Measurements from ENCODE around the gene MYRF. TPM values are rescaled to one million over a fixed set of nuclear protein-coding genes. Genes with fewer than 3 reads are reported as not detected.
A peak's percentile ranks its signal among the peaks of the same experiment; 100 is the strongest.

MYRF gene
- total and polyA plus RNA-seq, 2 donors from 2014 or later: 6.0 to 36.3 TPM

- Histone ChIP-seq H3K9ac (ENCODE audit: low read length in 3 of 3) (no peak overlapping the region), H3K4me1 (ENCODE audit: control insufficient read depth in 2 of 3, insufficient read depth in 2 of 3, low read depth in 1 of 3, low read length in 3 of 3) (peaks cover 0 to 2% (median 0%) of the 10 kb centered on the region in 3 donors), H3K36me3 (ENCODE audit: control insufficient read depth in 2 of 3, insufficient read depth in 3 of 3, low read length in 3 of 3) (peaks cover 0 to 2% (median 0%) of the 10 kb centered on the region in 3 donors), H3K27me3 (ENCODE audit: control insufficient read depth, insufficient read depth, low read length) (no peaks in the 10 kb centered on the region), H3K4me3 (ENCODE audit: low read length in 3 of 3) (no peak overlapping the region), H3K27ac (ENCODE audit: low read depth in 2 of 2, low read length in 2 of 2) (no peak overlapping the region), H3K9me3 (ENCODE audit: control insufficient read depth in 2 of 3, insufficient read depth in 1 of 3, low read length in 3 of 3) (no peaks in the 10 kb centered on the region)
- intact Hi-C loops (cut with DNase I): no loop called here
- DNase-seq (peak in 1 of 5 donors; percentile 56), FAIRE-seq (no peak)
- no peak for TF ChIP-seq CTCF (IDR thresholded peaks at IDR 0.05; ENCODE audit: borderline replicate concordance, extremely low read depth, insufficient read depth)
Observed at GRCh38 chr11:61778357-61778886, 26.0 kb downstream of the MYRF start.

GRCh38 chr11:61778920-61779650 lies 26.6 kb downstream of the MYRF start:
- Histone ChIP-seq H3K9me3 (ENCODE audit: control insufficient read depth in 2 of 3, insufficient read depth in 1 of 3, low read length in 3 of 3) (no peaks in the 10 kb centered on the region), H3K27ac (ENCODE audit: low read depth in 2 of 2, low read length in 2 of 2) (no peak overlapping the region), H3K27me3 (ENCODE audit: control insufficient read depth, insufficient read depth, low read length) (no peaks in the 10 kb centered on the region), H3K4me3 (ENCODE audit: low read length in 3 of 3) (no peak overlapping the region), H3K9ac (ENCODE audit: low read length in 3 of 3) (no peak overlapping the region), H3K4me1 (ENCODE audit: control insufficient read depth in 2 of 3, insufficient read depth in 2 of 3, low read depth in 1 of 3, low read length in 3 of 3) (peaks cover 0 to 2% (median 0%) of the 10 kb centered on the region in 3 donors), H3K36me3 (ENCODE audit: control insufficient read depth in 2 of 3, insufficient read depth in 3 of 3, low read length in 3 of 3) (peaks cover 0 to 5% (median 0%) of the 10 kb centered on the region in 3 donors)
- intact Hi-C loops (cut with DNase I): no loop called here
- no peak for FAIRE-seq
- TF ChIP-seq CTCF (IDR thresholded peaks at IDR 0.05; ENCODE audit: borderline replicate concordance, extremely low read depth, insufficient read depth): no peak
- DNase-seq: peak in 1 of 5 donors; percentile 73

- DNase-seq (peak in 1 of 5 donors; percentile 54), FAIRE-seq (no peak)
- Histone ChIP-seq H3K36me3 (ENCODE audit: control insufficient read depth in 2 of 3, insufficient read depth in 3 of 3, low read length in 3 of 3) (peaks cover 0 to 6% (median 0%) of the 10 kb centered on the region in 3 donors), H3K27ac (ENCODE audit: low read depth in 2 of 2, low read length in 2 of 2) (no peak overlapping the region), H3K4me3 (ENCODE audit: low read length in 3 of 3) (no peak overlapping the region), H3K9ac (ENCODE audit: low read length in 3 of 3) (no peak overlapping the region), H3K27me3 (ENCODE audit: control insufficient read depth, insufficient read depth, low read length) (no peaks in the 10 kb centered on the region), H3K4me1 (ENCODE audit: control insufficient read depth in 2 of 3, insufficient read depth in 2 of 3, low read depth in 1 of 3, low read length in 3 of 3) (peaks cover 0 to 2% (median 0%) of the 10 kb centered on the region in 3 donors), H3K9me3 (ENCODE audit: control insufficient read depth in 2 of 3, insufficient read depth in 1 of 3, low read length in 3 of 3) (no peaks in the 10 kb centered on the region)
- TF ChIP-seq CTCF (IDR thresholded peaks at IDR 0.05; ENCODE audit: borderline replicate concordance, extremely low read depth, insufficient read depth): no peak
- intact Hi-C loops (cut with DNase I): no loop called here
Observed at GRCh38 chr11:61779666-61780525, 27.5 kb downstream of the MYRF start.
